Osteoblast (primary cell): ENCODE data around the gene ALS2CL. TPM values are rescaled to one million over a fixed set of nuclear protein-coding genes. Genes with fewer than 3 reads are reported as not detected.

Source experiments
- DNase-seq: peaks from one replicate; pipeline ENCODE4 v3.0.0; 2011; ENCODE audit warnings: low spot score, mixed read lengths; ENCODE audit not compliant: insufficient read length; ENCODE audit errors: missing footprints
- H2AFZ ChIP-seq: 2 replicates; pipeline ENCODE4 v1.6.0; 2011; ENCODE audit warnings: mild to moderate bottlenecking, low read length
- H3K27ac ChIP-seq: 2 replicates; pipeline ENCODE4 v1.5.1; 2011; ENCODE audit warnings: mild to moderate bottlenecking, low read depth, low read length, moderate library complexity
- H3K27me3 ChIP-seq: 2 replicates; pipeline ENCODE4 v1.6.0; 2012; ENCODE audit warnings: mild to moderate bottlenecking, control low read depth, inconsistent platforms, low read length, moderate library complexity; ENCODE audit not compliant: insufficient read depth
- H3K36me3 ChIP-seq: 2 replicates; pipeline ENCODE4 v1.5.1; 2011; ENCODE audit warnings: mild to moderate bottlenecking, low read length, control low read depth, moderate library complexity; ENCODE audit not compliant: insufficient read depth
- H3K4me1 ChIP-seq: 2 replicates; pipeline ENCODE4 v1.5.1; 2011; ENCODE audit warnings: mild to moderate bottlenecking, low read length, control low read depth, moderate library complexity; ENCODE audit not compliant: insufficient read depth
- H3K4me2 ChIP-seq: 2 replicates; pipeline ENCODE4 v1.6.0; 2011; ENCODE audit warnings: mild to moderate bottlenecking, low read length; ENCODE audit not compliant: insufficient read depth
- H3K4me3 ChIP-seq: fragments of 200-600 bp; sonication (generic); 3 replicates; pipeline ENCODE4 v1.5.1; 2012; ENCODE audit warnings: mild to moderate bottlenecking, low read length, inconsistent platforms; ENCODE audit not compliant: insufficient read depth
- H3K79me2 ChIP-seq: 2 replicates; pipeline ENCODE4 v1.6.0; 2012; ENCODE audit warnings: mild to moderate bottlenecking, low read length, control low read depth, inconsistent platforms; ENCODE audit not compliant: insufficient read depth
- H3K9me3 ChIP-seq: 2 replicates; pipeline ENCODE4 v1.5.1; 2011; ENCODE audit warnings: low read depth, low read length, control low read depth
- H4K20me1 ChIP-seq: 2 replicates; pipeline ENCODE4 v1.6.0; 2012; ENCODE audit warnings: mild to moderate bottlenecking, low read length, control low read depth; ENCODE audit not compliant: insufficient read depth
- total RNA-seq: library from RNA; depleted of rRNA; stranded (reverse); fragments of >200 nt; gene quantifications from 2 replicates; pipeline ENCODE4 v1.2.3, GENCODE V29; 2012
- TF ChIP-seq, protein P1 (sequence below): IDR thresholded peaks from 2 replicates; pipeline ENCODE4 v1.5.1; 2011; ENCODE audit warnings: mild to moderate bottlenecking, low read depth, low read length, moderate library complexity; ENCODE audit errors: extremely low read depth

ALS2CL gene
- total RNA-seq, 1 donor = 1.1 TPM

DNA sequence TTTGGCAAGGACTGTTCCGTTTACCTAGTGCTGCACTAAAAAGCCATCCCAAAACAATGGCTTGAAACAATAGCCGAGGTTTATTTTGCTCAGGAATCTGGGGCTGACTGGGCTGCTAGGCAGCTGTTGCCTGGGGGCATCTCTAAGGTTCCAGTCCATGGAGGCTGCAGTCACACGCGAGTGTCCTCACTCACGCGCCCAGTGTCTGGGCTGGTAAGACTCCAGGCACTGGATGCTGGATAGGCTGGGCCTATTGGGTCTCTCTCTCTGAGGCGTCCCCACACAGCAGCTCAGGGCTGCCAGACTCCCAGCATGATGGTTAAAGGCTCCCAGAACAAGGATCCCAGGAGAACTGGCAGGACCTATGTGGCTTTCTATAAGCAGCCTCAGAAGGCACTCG, 34.2 kb downstream of the ALS2CL start:
- H3K4me2 ChIP-seq = no peak overlapping the region

GRCh38 chr3:46656778-46657556, 36.5 kb downstream of the ALS2CL start:
- no peaks in the 10 kb centered on the region for H3K4me1 ChIP-seq
- no peak for DNase-seq

More for the DNA sequence above, 34.2 kb downstream of the ALS2CL start:
- Histone ChIP-seq H2AFZ (no peak overlapping the region), H3K27ac (no peak overlapping the region), H3K27me3 (peaks cover 11% of the 10 kb centered on the region), H3K79me2 (no peaks in the 10 kb centered on the region), H3K4me1 (peaks cover 7% of the 10 kb centered on the region), H3K9me3 (no peaks in the 10 kb centered on the region), H3K4me3 (no peak overlapping the region), H4K20me1 (no peaks in the 10 kb centered on the region), H3K36me3 (no peaks in the 10 kb centered on the region)
- no peak for DNase-seq
- TF ChIP-seq, protein P1, sequence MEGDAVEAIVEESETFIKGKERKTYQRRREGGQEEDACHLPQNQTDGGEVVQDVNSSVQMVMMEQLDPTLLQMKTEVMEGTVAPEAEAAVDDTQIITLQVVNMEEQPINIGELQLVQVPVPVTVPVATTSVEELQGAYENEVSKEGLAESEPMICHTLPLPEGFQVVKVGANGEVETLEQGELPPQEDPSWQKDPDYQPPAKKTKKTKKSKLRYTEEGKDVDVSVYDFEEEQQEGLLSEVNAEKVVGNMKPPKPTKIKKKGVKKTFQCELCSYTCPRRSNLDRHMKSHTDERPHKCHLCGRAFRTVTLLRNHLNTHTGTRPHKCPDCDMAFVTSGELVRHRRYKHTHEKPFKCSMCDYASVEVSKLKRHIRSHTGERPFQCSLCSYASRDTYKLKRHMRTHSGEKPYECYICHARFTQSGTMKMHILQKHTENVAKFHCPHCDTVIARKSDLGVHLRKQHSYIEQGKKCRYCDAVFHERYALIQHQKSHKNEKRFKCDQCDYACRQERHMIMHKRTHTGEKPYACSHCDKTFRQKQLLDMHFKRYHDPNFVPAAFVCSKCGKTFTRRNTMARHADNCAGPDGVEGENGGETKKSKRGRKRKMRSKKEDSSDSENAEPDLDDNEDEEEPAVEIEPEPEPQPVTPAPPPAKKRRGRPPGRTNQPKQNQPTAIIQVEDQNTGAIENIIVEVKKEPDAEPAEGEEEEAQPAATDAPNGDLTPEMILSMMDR = no peak

DNA sequence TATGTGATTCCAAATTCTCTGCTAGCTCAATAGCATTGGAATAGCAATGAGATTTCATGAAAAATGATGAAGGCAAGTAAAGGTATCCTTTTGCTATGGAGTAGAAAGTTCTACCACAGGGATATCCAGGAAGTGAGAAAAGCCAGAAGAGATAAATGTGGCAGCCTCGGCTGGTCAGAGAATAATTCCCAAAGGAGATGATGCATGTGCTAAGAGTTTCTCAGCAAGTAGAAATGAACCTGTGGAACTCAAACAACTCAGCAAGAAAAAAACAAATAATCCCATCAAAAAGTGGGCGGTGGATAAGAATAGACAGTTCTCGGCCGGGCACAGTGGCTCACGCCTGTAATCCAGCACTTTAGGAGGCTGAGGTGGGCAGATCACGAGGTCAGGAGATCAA, 38.2 kb downstream of the ALS2CL start:
- Histone ChIP-seq H3K4me2 (no peak overlapping the region), H3K79me2 (no peaks in the 10 kb centered on the region), H3K4me3 (no peak overlapping the region), H3K9me3 (no peaks in the 10 kb centered on the region), H3K27me3 (peaks cover 8% of the 10 kb centered on the region), H3K4me1 (no peaks in the 10 kb centered on the region), H3K27ac (no peak overlapping the region), H4K20me1 (no peaks in the 10 kb centered on the region), H3K36me3 (no peaks in the 10 kb centered on the region), H2AFZ (no peak overlapping the region)
- DNase-seq = no peak
- TF ChIP-seq, protein P1 = no peak

More at GRCh38 chr3:46656778-46657556, 36.5 kb downstream of the ALS2CL start:
- Histone ChIP-seq H3K79me2 (no peaks in the 10 kb centered on the region), H3K27ac (no peak overlapping the region), H2AFZ (no peak overlapping the region), H3K9me3 (no peaks in the 10 kb centered on the region), H3K4me2 (no peak overlapping the region), H3K4me3 (no peak overlapping the region), H4K20me1 (no peaks in the 10 kb centered on the region), H3K36me3 (no peaks in the 10 kb centered on the region), H3K27me3 (peaks cover 8% of the 10 kb centered on the region)
- TF ChIP-seq, protein P1 = no peak

GRCh38 chr3:46651084-46651483, 42.4 kb downstream of the ALS2CL start:
- DNase-seq = no peak
- H3K9me3 ChIP-seq = no peaks in the 10 kb centered on the region
- H3K79me2 ChIP-seq = no peaks in the 10 kb centered on the region
- no peak overlapping the region for H3K27ac ChIP-seq
- H3K27me3 ChIP-seq = no peaks in the 10 kb centered on the region
- no peak overlapping the region for H2AFZ ChIP-seq
- no peak overlapping the region for H3K4me3 ChIP-seq
- TF ChIP-seq, protein P1 = no peak
- no peaks in the 10 kb centered on the region for H3K36me3 ChIP-seq
- no peaks in the 10 kb centered on the region for H4K20me1 ChIP-seq
- no peak overlapping the region for H3K4me2 ChIP-seq
- H3K4me1 ChIP-seq = no peaks in the 10 kb centered on the region
